ENCODE measurements around the gene MYNN. TPM values are rescaled to one million over a fixed set of nuclear protein-coding genes. Genes with fewer than 3 reads are reported as not detected.

The MYNN gene
- total RNA-seq, 1 experiment from 2014 or later: 20.5 TPM

GRCh38 chr3:169772305-169772896 is 795 bp upstream of the MYNN start:
- BruUV-seq (replicated peaks): no TSS peak
- H3K9me3 ChIP-seq (ENCODE audit: low read depth, low read length, poor library complexity, severe bottlenecking): no peaks in the 10 kb centered on the region
- peak; percentile 84 for DNase-seq (ENCODE audit: low spot score)
- intact Hi-C loops (cut with micrococcal nuclease; ENCODE audit: unreplicated experiment): no loop called here
- peaks cover 25% of the 10 kb centered on the region for H3K36me3 ChIP-seq (ENCODE audit: insufficient read depth, low read length, poor library complexity, severe bottlenecking)
- H3K4me1 ChIP-seq (ENCODE audit: insufficient read depth, low read length, poor library complexity, severe bottlenecking): peaks cover 18% of the 10 kb centered on the region
- H3K4me3 ChIP-seq (ENCODE audit: low read depth, low read length, poor library complexity, severe bottlenecking): peak overlapping the region; percentile 76
- peak overlapping the region; percentile 97 for H3K27ac ChIP-seq (ENCODE audit: low read depth, low read length, poor library complexity, severe bottlenecking)
- TF ChIP-seq CTCF (conservative IDR thresholded peaks at IDR 0.05; ENCODE audit: low read depth, low read length) (no peak), EZH2 (IDR thresholded peaks at IDR 0.05; ENCODE audit: borderline replicate concordance, low read depth, low read length, poor library complexity, severe bottlenecking) (no peak)
- ChIA-PET CTCF (interaction anchor here (0.6 to 1.0 kb wide), 2 partner anchors 9 to 18 kb away, joined by 5 to 11 read pairs; no protein-coding TSS in a partner anchor), POLR2A (ENCODE audit: low non-redundant PET) (no interaction called here)
- no peaks in the 10 kb centered on the region for H3K27me3 ChIP-seq (replicated peaks; ENCODE audit: insufficient read depth, low read depth, low read length, poor library complexity)

GRCh38 chr3:169774186-169774585 is 990 bp downstream of the MYNN start:
- no peak for DNase-seq (ENCODE audit: low spot score)
- no peaks in the 10 kb centered on the region for H3K9me3 ChIP-seq (ENCODE audit: low read depth, low read length, poor library complexity, severe bottlenecking)
- H3K27ac ChIP-seq (ENCODE audit: low read depth, low read length, poor library complexity, severe bottlenecking): peak overlapping the region; percentile 97
- no peaks in the 10 kb centered on the region for H3K27me3 ChIP-seq (replicated peaks; ENCODE audit: insufficient read depth, low read depth, low read length, poor library complexity)
- H3K4me3 ChIP-seq (ENCODE audit: low read depth, low read length, poor library complexity, severe bottlenecking): peak overlapping the region; percentile 76
- BruUV-seq (replicated peaks): TSS peak; percentile 32
- ChIA-PET POLR2A (ENCODE audit: low non-redundant PET) (no interaction called here), CTCF (no interaction called here)
- intact Hi-C loops (cut with micrococcal nuclease; ENCODE audit: unreplicated experiment): no loop called here
- peaks cover 18% of the 10 kb centered on the region for H3K4me1 ChIP-seq (ENCODE audit: insufficient read depth, low read length, poor library complexity, severe bottlenecking)
- no peak for TF ChIP-seq EZH2 (IDR thresholded peaks at IDR 0.05; ENCODE audit: borderline replicate concordance, low read depth, low read length, poor library complexity, severe bottlenecking)
- TF ChIP-seq CTCF (conservative IDR thresholded peaks at IDR 0.05; ENCODE audit: low read depth, low read length): no peak
- H3K36me3 ChIP-seq (ENCODE audit: insufficient read depth, low read length, poor library complexity, severe bottlenecking): peaks cover 43% of the 10 kb centered on the region

- BruUV-seq (replicated peaks): no TSS peak
- Histone ChIP-seq H3K4me1 (ENCODE audit: insufficient read depth, low read length, poor library complexity, severe bottlenecking) (peaks cover 18% of the 10 kb centered on the region), H3K9me3 (ENCODE audit: low read depth, low read length, poor library complexity, severe bottlenecking) (no peaks in the 10 kb centered on the region), H3K36me3 (ENCODE audit: insufficient read depth, low read length, poor library complexity, severe bottlenecking) (peaks cover 80% of the 10 kb centered on the region), H3K4me3 (ENCODE audit: low read depth, low read length, poor library complexity, severe bottlenecking) (no peak overlapping the region), H3K27ac (ENCODE audit: low read depth, low read length, poor library complexity, severe bottlenecking) (no peak overlapping the region), H3K27me3 (replicated peaks; ENCODE audit: insufficient read depth, low read depth, low read length, poor library complexity) (no peaks in the 10 kb centered on the region)
- CTCF ChIA-PET: no interaction called here
- intact Hi-C loops (cut with micrococcal nuclease; ENCODE audit: unreplicated experiment): no loop called here
- TF ChIP-seq EZH2 (IDR thresholded peaks at IDR 0.05; ENCODE audit: borderline replicate concordance, low read depth, low read length, poor library complexity, severe bottlenecking) (no peak), CTCF (conservative IDR thresholded peaks at IDR 0.05; ENCODE audit: low read depth, low read length) (no peak)
- POLR2A ChIA-PET (ENCODE audit: low non-redundant PET): no interaction called here
- DNase-seq (ENCODE audit: low spot score): no peak
Observed at GRCh38 chr3:169777822-169778221, 4.6 kb downstream of the MYNN start.

All from A673 (cell line).